ENCODE data around the gene ANXA3.
"Not testable (repeated sequence)": the region's sequence is repeated elsewhere in the genome, so short reads cannot be mapped to it uniquely, and the experiment has no call there.

Gene ANXA3

GRCh38 chr4:78551420-78552351, at the start of gene ANXA3:
Gene ANXA3 (plus strand): TSS chr4:78551770. CDS start chr4:78554474, 2,704 bp downstream.
- DNase-seq = peak; percentile 44

DNA sequence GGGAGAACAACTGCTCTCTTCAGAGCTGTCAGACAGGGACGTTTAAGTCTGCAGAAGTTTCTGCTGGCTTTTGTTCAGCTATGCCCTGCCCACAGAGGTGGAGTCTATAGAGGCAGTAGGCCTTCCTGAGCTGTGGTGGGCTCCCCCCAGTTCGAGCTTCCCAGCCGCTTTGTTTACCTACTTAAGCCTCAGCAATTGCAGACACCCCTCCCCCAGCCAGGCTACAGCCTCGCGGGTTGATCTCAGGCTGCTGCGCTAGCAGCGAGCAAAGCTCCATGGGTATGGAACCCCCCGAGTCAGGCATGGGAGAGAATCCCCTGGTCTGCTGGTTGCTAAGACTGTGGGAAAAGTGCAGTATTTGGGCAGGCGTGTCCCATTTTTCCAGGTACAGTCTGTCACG, 45.3 kb upstream of the ANXA3 start:
- DNase-seq = not testable (repeated sequence)

- DNase-seq = no peak
Observed at GRCh38 chr4:78509043-78509442, 42.5 kb upstream of the ANXA3 start.

DNA sequence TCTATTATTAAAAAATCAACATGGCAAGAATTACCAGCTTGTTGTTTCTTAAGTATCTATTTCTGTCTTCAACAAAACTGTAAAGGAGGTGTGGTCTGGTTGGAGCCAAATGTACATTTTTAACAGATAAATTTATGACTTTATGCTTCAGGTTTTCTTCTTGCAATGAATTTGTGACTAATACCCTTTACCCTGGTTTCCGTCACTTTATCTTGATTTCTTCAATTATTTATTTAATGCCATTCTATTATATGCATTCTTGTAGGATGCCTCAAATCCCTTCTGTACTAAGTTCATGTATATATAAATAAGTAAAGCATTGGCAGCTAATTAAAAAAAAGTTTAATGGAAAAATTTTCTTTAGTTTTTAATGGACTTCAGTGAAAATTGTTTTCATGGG, 41.5 kb upstream of the ANXA3 start:
- no peak for DNase-seq

DNA sequence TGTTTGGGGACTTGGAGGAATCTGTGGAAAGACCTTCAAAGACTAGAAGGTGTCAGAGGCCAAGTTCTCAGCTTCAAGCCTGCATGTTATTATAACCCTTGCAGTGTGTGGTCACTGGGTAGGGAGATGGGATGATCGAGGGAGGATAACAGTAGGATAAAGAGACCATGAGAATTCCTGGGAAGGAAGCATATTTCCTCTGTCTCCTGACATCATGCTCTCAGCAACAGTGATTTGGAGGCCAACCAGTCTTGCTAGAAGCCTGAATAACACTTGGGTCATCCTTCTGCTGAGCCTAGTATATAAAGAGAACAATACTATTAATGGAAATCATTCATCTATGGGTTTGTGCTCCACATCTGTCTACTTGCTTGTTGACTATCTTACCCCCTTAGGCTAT, 40.9 kb upstream of the ANXA3 start:
- DNase-seq = no peak

- no peak for DNase-seq
Observed at GRCh38 chr4:78512357-78512920, 39.1 kb upstream of the ANXA3 start.

DNA sequence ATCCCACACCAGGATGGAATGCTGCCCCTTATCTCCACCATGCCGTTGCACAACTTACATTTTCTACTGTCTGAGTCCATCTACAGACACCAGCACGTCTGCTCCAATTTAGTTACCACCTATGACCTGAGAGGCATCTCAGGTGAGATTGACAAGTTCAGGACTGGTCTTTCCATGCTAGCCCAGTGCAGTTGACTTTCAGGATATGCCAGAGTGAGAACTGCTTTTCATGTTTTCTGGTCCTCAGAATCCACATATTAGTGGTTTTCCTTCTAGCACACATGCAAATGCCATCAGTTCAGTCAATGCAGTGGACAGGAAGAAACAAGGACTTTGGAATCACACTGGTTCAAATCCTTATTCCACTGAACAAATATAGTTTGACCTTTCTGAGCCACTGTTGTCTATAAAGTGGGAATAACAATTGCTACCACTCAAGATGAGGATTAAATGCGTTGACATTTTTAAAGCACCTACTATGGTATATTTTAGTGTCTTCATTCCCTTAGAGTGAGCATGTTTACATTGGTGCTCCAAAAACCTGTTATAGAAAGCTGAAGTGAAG, 38.1 kb upstream of the ANXA3 start:
- DNase-seq = no peak

GRCh38 chr4:78517050-78517652, 34.4 kb upstream of the ANXA3 start:
- DNase-seq = no peak

- DNase-seq = no peak
Observed at GRCh38 chr4:78518561-78518960, 33.0 kb upstream of the ANXA3 start.

- DNase-seq = no peak
Observed at GRCh38 chr4:78519962-78520361, 31.6 kb upstream of the ANXA3 start.

- DNase-seq = no peak
Observed at GRCh38 chr4:78520808-78521226, 30.8 kb upstream of the ANXA3 start.

GRCh38 chr4:78524009-78524408, 27.6 kb upstream of the ANXA3 start:
- DNase-seq = no peak

GRCh38 chr4:78525559-78525958, 26.0 kb upstream of the ANXA3 start:
- no peak for DNase-seq

DNA sequence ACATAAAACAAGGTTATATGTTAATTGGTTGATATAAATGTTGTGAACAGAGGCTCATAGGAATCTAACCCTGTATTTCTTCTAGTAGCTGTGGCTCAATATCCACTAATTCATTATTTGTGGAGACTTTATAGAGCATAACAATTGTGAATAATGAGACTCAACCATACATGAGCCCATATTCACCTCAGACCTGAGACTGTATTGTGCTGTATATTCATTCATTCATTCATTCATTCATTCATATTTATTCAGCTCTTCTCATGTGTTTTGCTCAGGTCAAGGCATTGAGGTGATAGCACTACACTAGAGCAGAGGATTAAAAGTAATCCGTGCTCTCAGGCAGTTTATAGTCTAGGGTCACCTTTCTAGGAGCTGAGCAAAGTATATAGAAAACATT, 24.5 kb upstream of the ANXA3 start:
- DNase-seq = no peak

DNA sequence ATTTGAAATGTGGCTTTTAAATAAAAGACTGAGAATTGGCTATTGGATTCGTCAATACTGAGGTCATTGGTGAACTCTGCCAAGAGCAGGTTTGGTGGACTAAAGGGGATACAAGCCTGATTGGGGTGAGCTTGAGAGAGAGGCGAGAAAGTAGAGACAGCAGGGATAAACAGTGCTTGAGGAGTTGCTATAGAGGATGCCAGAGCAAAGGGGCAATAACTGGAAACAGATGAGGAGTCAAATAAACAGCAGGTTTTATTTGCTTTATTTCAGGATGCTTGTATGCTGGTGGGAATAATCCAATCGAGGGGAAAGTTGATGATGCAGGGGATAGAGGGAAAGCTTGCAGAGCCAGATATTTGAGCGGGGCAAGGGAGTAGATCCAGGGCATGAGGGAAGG, 24.0 kb upstream of the ANXA3 start:
- DNase-seq = no peak

DNA sequence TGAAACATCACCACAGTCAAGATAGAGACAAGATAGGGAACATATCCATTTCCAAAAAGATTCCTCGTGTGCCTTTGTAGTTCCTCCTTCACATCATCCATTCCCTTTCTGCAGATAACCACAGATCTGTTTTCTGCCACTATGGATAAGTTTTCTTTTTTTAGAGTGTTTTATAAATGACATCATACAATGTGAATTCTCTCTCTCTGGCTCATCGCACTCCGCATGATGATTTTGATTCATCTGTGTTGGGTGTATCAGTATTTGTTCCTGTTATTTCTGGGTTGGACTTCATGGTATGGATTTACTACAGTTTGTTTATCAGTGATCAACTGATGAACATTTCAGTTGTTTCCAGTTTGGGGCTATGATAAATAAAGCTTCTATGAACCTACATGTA, 23.2 kb upstream of the ANXA3 start:
- no peak for DNase-seq

DNA sequence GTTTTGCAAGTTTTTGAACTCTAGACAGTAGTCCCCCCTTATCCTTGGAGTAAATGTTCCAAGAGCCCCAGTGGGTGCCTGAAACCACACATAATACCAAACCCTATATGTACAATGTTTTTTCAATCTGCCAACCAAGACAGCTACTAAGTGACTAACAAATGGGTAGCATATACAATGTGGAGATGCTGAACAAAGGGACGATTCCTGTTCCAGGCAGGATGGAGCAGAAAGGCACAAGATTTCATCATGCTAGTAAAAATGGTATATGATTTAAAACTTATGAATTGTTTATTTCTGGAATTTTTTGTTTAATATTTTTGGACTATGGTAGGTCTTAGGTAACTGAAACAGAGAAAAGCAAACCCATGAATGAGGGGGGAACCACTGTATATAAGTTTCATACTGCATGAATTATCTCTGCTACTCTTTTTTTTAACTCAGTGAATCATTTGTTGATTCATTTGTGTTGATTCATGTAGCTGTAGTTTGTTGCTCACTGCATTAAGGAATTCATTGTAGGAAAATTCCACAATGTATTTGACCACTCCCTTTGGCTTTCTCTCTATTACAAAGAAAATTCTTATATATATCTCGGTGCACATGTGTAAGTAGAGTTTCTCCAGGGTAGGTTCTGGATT, 21.9 kb upstream of the ANXA3 start:
- no peak for DNase-seq

- DNase-seq = no peak
Observed at GRCh38 chr4:78532046-78532445, 19.5 kb upstream of the ANXA3 start.

- DNase-seq = no peak
Observed at GRCh38 chr4:78533854-78534253, 17.7 kb upstream of the ANXA3 start.

DNA sequence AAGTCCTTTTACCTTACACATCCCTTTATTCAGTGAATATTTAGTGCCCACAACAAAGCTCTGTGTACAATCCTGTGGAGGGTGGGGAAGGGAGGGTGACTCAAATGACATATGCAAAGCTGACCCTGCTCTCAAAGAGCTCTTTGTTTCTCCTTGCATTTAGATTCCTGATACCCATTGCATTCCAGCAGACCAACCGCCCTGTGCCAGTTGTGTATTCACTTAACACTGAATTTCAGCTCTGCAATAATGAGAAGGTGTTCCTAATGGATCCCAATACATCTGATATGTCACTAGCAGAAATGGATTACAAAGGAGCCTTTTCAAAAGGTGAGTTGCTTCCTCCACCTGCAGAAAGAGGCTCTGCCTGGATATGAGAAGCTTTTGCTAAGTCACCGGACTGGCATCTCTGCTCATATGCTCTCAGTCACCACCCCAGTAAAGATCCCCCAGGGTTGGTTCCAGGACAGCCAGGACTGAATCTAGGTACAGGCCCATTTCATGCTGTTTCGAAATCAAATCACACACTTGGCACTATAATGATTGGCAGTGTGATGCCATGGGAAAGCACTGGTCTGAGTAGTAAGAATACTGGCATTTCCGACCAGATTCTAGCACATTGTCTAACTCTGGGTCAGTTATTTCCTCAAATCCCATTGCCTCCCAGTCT, 17.1 kb upstream of the ANXA3 start:
- DNase-seq = no peak

DNA sequence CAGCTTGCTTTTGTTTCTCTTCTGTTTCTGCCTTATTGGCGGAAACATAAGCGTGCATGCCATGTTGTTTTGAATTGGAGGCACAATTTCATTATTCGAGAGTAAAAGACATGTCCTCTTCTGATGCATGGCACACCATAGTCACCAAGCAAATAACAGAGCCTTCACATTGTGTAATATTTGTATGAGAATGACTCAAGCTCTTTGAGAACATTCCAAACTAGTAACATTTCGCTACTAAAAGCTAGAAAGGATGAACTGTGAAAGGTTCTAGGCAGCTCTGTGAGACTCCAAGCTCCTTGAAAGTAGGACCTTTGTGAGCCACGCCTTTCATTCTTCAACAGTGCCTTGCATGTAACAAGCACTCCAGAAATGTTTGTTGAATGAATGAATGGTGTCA, 9.2 kb upstream of the ANXA3 start:
- DNase-seq = no peak

DNA sequence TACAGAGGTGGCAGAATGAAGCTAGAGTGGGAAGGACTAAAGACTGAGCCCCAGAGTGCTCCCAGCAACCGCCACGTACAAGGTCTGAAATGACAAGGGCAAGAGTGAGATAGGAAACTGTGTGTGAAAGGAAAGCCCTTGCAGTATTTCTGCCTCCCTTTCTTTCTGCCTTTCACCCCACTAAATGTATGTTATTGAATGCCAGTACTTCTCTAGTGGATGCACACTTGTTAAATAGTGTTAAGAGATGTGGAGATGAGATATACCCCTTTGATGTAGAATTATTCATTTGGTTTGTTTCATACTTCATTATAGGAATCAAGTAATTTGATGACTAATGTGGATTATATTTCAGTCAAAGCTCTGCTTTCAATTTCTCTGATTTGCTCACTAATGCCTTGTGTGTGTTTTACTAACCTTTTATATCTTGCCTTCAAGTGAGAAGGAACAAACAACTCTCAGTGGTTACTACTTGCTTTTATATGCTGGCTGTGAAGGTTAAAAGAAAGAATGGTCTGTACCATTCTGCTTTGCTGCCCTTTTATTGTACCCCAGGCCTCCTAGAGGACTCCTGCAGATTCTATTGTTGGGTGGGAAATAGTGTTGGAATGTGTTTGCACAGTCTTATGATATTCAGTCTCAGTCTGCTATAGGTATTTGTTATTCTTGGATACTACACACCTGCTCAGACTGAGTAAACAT, 8.0 kb upstream of the ANXA3 start:
- no peak for DNase-seq
